Bronchial smooth muscle cell (primary cell): ENCODE measurements around the gene GYPA. TPM values are rescaled to one million over a fixed set of nuclear protein-coding genes. Genes with fewer than 3 reads are reported as not detected.

ENCODE experiments used
- total RNA-seq: library from RNA; depleted of rRNA; stranded (reverse); fragments of >200 nt; gene quantifications from 2 replicates; pipeline ENCODE4 v1.2.1, GENCODE V29; 2014

Gene GYPA
- not detected in 2 replicates for total RNA-seq

GRCh38 chr4:144140594-144141295 lies at the start of gene GYPA:
Gene GYPA, minus strand, starts transcription at chr4:144140718. Its CDS starts 83 bp downstream, at chr4:144140635.

Other genes starting within 250 kb of the GYPA start
- 0.32 and 1.3 TPM in 2 replicates for gene GYPE, start 235.2 kb downstream of the GYPA start, total RNA-seq
- gene GYPB, start 121.3 kb downstream of the GYPA start, total RNA-seq, result not detected in 2 replicates